ENCODE data around the gene ARID1A. TPM values are rescaled to one million over a fixed set of nuclear protein-coding genes. Genes with fewer than 3 reads are reported as not detected.

Gene ARID1A
- total and polyA plus RNA-seq, 9 of the 15 experiments (the other 6 are each of a cell fraction or from before 2014, with no cell fraction given), result 8.3 to 88.3 (median 22.5) TPM

DNA sequence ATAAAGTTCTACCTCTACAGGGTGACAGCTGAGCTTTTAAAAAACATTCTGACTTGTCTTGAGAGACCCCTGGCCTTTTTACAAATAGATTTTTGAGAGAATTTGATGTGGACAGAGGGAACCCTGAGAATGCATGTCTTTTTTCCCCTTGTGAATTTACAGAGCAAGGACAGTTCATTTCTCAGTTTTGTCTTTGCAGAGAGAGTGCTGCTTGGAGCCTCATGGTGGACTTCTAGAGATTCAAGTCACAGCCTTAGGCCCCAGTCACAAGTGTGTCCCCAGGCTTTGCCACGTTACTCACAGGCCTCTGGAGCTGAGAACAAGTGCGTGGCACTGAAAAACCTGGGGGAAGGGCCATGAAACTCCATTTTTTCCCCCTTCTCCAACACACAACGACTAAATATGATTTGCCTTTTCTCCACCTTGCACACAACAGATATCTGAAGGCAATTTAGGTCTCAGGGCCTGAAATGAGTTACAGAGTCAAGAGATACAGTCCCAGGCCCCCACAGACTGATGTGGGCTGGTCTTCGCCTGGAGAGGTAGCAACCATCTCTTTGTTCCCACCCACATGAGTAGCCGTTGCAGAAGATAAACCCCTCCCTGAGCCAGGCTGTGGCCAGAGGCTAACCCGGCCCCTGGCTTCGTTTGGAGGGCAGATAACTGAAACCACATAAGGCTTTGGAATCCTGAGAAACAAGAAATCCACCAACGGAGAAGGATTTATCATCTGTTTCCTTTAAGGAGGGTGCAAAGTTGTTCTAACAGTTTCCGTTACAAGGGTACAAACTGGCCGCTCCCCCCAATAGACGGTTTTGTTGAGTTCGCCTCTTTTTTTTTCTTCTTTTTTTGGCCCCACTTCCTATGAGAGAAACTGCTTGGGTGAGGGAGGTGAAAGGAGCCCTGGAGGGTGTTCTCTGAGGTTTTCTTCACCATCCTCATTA is 90.9 kb downstream of the ARID1A start (continued):
- TF ChIP-seq, protein P1, sequence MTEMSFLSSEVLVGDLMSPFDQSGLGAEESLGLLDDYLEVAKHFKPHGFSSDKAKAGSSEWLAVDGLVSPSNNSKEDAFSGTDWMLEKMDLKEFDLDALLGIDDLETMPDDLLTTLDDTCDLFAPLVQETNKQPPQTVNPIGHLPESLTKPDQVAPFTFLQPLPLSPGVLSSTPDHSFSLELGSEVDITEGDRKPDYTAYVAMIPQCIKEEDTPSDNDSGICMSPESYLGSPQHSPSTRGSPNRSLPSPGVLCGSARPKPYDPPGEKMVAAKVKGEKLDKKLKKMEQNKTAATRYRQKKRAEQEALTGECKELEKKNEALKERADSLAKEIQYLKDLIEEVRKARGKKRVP (CRISPR knock-in tag; IDR thresholded peaks at IDR 0.05), result peak; percentile 27; the same call in 1 of the 2 replicates
- peak; percentile 83 for TF ChIP-seq EP400 (IDR thresholded peaks at IDR 0.05)
- TF ChIP-seq NONO (IDR thresholded peaks at IDR 0.05; ENCODE audit: low read depth in 2 of 2, low read length in 1 of 2), result peak in 1 of 2 experiments; percentile 16; a peak in 1 of 4 replicates
- no peak for TF ChIP-seq PTTG1 (tag; IDR thresholded peaks at IDR 0.05; ENCODE audit: low read depth)
- TF ChIP-seq ARID2 (IDR thresholded peaks at IDR 0.05), result no peak
- TF ChIP-seq, protein P2, sequence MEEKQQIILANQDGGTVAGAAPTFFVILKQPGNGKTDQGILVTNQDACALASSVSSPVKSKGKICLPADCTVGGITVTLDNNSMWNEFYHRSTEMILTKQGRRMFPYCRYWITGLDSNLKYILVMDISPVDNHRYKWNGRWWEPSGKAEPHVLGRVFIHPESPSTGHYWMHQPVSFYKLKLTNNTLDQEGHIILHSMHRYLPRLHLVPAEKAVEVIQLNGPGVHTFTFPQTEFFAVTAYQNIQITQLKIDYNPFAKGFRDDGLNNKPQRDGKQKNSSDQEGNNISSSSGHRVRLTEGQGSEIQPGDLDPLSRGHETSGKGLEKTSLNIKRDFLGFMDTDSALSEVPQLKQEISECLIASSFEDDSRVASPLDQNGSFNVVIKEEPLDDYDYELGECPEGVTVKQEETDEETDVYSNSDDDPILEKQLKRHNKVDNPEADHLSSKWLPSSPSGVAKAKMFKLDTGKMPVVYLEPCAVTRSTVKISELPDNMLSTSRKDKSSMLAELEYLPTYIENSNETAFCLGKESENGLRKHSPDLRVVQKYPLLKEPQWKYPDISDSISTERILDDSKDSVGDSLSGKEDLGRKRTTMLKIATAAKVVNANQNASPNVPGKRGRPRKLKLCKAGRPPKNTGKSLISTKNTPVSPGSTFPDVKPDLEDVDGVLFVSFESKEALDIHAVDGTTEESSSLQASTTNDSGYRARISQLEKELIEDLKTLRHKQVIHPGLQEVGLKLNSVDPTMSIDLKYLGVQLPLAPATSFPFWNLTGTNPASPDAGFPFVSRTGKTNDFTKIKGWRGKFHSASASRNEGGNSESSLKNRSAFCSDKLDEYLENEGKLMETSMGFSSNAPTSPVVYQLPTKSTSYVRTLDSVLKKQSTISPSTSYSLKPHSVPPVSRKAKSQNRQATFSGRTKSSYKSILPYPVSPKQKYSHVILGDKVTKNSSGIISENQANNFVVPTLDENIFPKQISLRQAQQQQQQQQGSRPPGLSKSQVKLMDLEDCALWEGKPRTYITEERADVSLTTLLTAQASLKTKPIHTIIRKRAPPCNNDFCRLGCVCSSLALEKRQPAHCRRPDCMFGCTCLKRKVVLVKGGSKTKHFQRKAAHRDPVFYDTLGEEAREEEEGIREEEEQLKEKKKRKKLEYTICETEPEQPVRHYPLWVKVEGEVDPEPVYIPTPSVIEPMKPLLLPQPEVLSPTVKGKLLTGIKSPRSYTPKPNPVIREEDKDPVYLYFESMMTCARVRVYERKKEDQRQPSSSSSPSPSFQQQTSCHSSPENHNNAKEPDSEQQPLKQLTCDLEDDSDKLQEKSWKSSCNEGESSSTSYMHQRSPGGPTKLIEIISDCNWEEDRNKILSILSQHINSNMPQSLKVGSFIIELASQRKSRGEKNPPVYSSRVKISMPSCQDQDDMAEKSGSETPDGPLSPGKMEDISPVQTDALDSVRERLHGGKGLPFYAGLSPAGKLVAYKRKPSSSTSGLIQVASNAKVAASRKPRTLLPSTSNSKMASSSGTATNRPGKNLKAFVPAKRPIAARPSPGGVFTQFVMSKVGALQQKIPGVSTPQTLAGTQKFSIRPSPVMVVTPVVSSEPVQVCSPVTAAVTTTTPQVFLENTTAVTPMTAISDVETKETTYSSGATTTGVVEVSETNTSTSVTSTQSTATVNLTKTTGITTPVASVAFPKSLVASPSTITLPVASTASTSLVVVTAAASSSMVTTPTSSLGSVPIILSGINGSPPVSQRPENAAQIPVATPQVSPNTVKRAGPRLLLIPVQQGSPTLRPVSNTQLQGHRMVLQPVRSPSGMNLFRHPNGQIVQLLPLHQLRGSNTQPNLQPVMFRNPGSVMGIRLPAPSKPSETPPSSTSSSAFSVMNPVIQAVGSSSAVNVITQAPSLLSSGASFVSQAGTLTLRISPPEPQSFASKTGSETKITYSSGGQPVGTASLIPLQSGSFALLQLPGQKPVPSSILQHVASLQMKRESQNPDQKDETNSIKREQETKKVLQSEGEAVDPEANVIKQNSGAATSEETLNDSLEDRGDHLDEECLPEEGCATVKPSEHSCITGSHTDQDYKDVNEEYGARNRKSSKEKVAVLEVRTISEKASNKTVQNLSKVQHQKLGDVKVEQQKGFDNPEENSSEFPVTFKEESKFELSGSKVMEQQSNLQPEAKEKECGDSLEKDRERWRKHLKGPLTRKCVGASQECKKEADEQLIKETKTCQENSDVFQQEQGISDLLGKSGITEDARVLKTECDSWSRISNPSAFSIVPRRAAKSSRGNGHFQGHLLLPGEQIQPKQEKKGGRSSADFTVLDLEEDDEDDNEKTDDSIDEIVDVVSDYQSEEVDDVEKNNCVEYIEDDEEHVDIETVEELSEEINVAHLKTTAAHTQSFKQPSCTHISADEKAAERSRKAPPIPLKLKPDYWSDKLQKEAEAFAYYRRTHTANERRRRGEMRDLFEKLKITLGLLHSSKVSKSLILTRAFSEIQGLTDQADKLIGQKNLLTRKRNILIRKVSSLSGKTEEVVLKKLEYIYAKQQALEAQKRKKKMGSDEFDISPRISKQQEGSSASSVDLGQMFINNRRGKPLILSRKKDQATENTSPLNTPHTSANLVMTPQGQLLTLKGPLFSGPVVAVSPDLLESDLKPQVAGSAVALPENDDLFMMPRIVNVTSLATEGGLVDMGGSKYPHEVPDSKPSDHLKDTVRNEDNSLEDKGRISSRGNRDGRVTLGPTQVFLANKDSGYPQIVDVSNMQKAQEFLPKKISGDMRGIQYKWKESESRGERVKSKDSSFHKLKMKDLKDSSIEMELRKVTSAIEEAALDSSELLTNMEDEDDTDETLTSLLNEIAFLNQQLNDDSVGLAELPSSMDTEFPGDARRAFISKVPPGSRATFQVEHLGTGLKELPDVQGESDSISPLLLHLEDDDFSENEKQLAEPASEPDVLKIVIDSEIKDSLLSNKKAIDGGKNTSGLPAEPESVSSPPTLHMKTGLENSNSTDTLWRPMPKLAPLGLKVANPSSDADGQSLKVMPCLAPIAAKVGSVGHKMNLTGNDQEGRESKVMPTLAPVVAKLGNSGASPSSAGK (IDR thresholded peaks at IDR 0.05), result peak; percentile 79
- TF ChIP-seq SMARCA4 (IDR thresholded peaks at IDR 0.05), result no peak; the same call in 1 of the 2 replicates
- TF ChIP-seq ZNF695 (CRISPR knock-in tag; IDR thresholded peaks at IDR 0.05), result peak; percentile 81; the same call in 1 of the 2 replicates
- no peak for TF ChIP-seq ZNF780A (CRISPR knock-in tag; IDR thresholded peaks at IDR 0.05)
- TF ChIP-seq NFATC3 (IDR thresholded peaks at IDR 0.05), result no peak
- TF ChIP-seq BRD9 (IDR thresholded peaks at IDR 0.05; ENCODE audit: low read depth, partially characterized antibody), result peak; percentile 95
- peak; percentile 61 for TF ChIP-seq JUND (IDR thresholded peaks at IDR 0.05; ENCODE audit: borderline replicate concordance, low read depth, low read length)
- peak; percentile 53; the same call in 2 of the 3 replicates for TF ChIP-seq JUND (tag; IDR thresholded peaks at IDR 0.05; ENCODE audit: borderline replicate concordance, low read depth, low read length)
- TF ChIP-seq GTF2E2 (tag; IDR thresholded peaks at IDR 0.05), result peak; percentile 86
- TF ChIP-seq FOXJ3 (CRISPR knock-in tag; IDR thresholded peaks at IDR 0.05), result no peak
- 0 out of 2 replicates have a peak, but pooled peaks have one; percentile 24 for TF ChIP-seq KAT7 (CRISPR knock-in tag; IDR thresholded peaks at IDR 0.05; ENCODE audit: borderline replicate concordance)

Data from K562 (cell line).